Measurements from ENCODE around the gene FBXO8.

DNA sequence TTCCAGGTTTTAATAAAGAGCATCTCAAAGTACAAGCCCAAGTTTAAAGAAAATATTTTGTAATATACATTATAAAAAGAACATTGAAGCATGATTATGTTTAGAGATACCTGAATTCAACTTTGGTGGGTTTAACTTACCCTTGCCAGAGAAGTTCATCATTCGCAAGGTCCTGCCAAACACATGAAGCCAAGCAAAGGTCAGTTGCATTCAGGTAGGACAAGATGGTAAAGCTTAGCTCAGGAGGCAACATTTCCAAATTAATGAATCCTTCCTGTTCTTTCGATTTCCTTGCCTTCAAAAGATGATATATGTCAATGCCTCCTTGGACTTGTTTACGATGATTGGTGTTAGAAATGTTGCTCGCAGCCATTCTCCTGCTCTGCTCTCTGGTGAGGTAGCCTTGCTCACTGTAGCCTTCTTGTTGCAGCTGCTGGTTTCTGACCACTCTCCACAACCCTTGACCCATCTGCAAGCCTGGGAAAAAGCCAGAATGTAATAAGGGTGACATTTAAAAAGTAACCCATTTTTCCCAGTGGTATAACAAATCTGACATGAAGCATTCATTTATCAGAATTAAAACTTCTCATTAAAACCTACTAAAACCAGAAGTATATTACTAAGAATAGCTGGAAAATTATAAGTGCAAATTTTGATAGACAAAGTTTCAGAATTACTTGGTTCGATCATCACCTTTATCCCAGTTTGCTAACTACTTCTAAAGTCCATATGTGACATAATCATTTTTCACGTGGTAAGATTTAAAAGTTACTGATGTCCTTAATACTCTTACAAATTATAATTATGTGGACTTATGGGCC is 20.6 kb downstream of the FBXO8 start:
- no peak for TF ChIP-seq EZH2 (IDR thresholded peaks at IDR 0.05; ENCODE audit: low read length, unreplicated experiment)
- TF ChIP-seq, protein P1, sequence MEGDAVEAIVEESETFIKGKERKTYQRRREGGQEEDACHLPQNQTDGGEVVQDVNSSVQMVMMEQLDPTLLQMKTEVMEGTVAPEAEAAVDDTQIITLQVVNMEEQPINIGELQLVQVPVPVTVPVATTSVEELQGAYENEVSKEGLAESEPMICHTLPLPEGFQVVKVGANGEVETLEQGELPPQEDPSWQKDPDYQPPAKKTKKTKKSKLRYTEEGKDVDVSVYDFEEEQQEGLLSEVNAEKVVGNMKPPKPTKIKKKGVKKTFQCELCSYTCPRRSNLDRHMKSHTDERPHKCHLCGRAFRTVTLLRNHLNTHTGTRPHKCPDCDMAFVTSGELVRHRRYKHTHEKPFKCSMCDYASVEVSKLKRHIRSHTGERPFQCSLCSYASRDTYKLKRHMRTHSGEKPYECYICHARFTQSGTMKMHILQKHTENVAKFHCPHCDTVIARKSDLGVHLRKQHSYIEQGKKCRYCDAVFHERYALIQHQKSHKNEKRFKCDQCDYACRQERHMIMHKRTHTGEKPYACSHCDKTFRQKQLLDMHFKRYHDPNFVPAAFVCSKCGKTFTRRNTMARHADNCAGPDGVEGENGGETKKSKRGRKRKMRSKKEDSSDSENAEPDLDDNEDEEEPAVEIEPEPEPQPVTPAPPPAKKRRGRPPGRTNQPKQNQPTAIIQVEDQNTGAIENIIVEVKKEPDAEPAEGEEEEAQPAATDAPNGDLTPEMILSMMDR (conservative IDR thresholded peaks at IDR 0.05; ENCODE audit: low read depth, low read length) = no peak

Data from PC-3 (cell line).